T-cell (primary cell): Measurements from ENCODE around the gene DCC. TPM values are rescaled to one million over a fixed set of nuclear protein-coding genes. Genes with fewer than 3 reads are reported as not detected.

ENCODE experiments used
- ATAC-seq, 4 experiments: fragments of 200-7000 bp in 3 of 4; fragments of 150-1000 bp in 1 of 4; cut with Tn5 transposase; replicated peaks in 1 of 4; 1 replicate in 3 of 4; 2 replicates in 1 of 4; pipeline ENCODE4 v1.10.0; 2021; ENCODE audit warnings: moderate library complexity in 3 of 4, mild to moderate bottlenecking in 2 of 4, moderate number of reproducible peaks in 1 of 4
- CTCF ChIA-PET, 2 donors: fragments of 300-600 bp; sonication (Branson Sonifier 250); formaldehyde crosslinking; loops; one replicate each; lab custom pipeline; 2022; ENCODE audit warnings: antibody characterized with exemption in 2 of 2; lab: Charles Lee
- POLR2A ChIA-PET, 2 donors: fragments of 300-600 bp; sonication (Branson Sonifier 250); formaldehyde crosslinking; loops; one replicate each; lab custom pipeline; 2022; ENCODE audit warnings: antibody characterized with exemption in 2 of 2; lab: Charles Lee
- DNase-seq, 35 experiments: peaks; one replicate each; pipeline versions ENCODE4 v3.0.0 to v3.0.0-alpha.2; 2013 to 2023
- H3K27ac ChIP-seq: one replicate; pipeline ENCODE4 v1.5.1; 2013; ENCODE audit warnings: low read length
- H3K27me3 ChIP-seq, 2 experiments: replicated peaks in 1 of 2; 1 replicate in 1 of 2; 2 replicates in 1 of 2; pipeline versions ENCODE4 v1.6.1 to v1.7.0; 2013; ENCODE audit warnings: low read length in 1 of 2, mixed read lengths in 1 of 2; ENCODE audit not compliant: control insufficient read depth in 2 of 2, insufficient read depth in 2 of 2; ENCODE audit errors: extremely low read depth in 1 of 2
- H3K36me3 ChIP-seq, 2 donors: 1 replicate in 1 of 2; 2 replicates in 1 of 2; pipeline versions ENCODE4 v1.6.1 to v1.7.0; 2013; ENCODE audit warnings: low read length in 1 of 2; ENCODE audit not compliant: control insufficient read depth in 2 of 2, insufficient read depth in 1 of 2; ENCODE audit errors: extremely low read depth in 1 of 2
- H3K4me1 ChIP-seq, 2 experiments: 1 replicate in 1 of 2; 2 replicates in 1 of 2; pipeline versions ENCODE4 v1.6.1 to v1.7.0; 2013; ENCODE audit warnings: low read length in 2 of 2, mixed read lengths in 1 of 2; ENCODE audit not compliant: insufficient read depth in 2 of 2, control insufficient read depth in 1 of 2; ENCODE audit errors: extremely low read depth in 1 of 2
- H3K4me3 ChIP-seq, 2 donors: 1 replicate in 1 of 2; 2 replicates in 1 of 2; pipeline versions ENCODE4 v1.5.1 to v1.7.0; 2013; ENCODE audit warnings: mild to moderate bottlenecking in 2 of 2, low read length in 1 of 2, moderate library complexity in 1 of 2; ENCODE audit not compliant: control insufficient read depth in 1 of 2; ENCODE audit errors: extremely low read depth in 1 of 2
- H3K9me3 ChIP-seq: 2 replicates; pipeline ENCODE4 v1.7.0; 2013
- H3K27ac Mint-ChIP-seq, 2 donors: one replicate each; pipeline ENCODE4 v1.8.0; 2020 to 2021; ENCODE audit warnings: mild to moderate bottlenecking in 2 of 2, mixed read lengths in 2 of 2
- H3K27me3 Mint-ChIP-seq, 2 donors: one replicate each; pipeline ENCODE4 v1.8.0; 2021 to 2022; ENCODE audit warnings: mixed read lengths in 2 of 2
- H3K36me3 Mint-ChIP-seq: one replicate; pipeline ENCODE4 v1.8.0; 2021; ENCODE audit warnings: mixed read lengths
- H3K4me1 Mint-ChIP-seq, 3 donors: one replicate each; pipeline ENCODE4 v1.8.0; 2020 to 2022; ENCODE audit warnings: mixed read lengths in 3 of 3, mild to moderate bottlenecking in 1 of 3
- H3K4me3 Mint-ChIP-seq, 3 donors: one replicate each; pipeline ENCODE4 v1.8.0; 2020 to 2022; ENCODE audit warnings: mild to moderate bottlenecking in 3 of 3, mixed read lengths in 3 of 3, moderate library complexity in 3 of 3
- H3K9me3 Mint-ChIP-seq, 3 donors: one replicate each; pipeline ENCODE4 v1.8.0; 2020 to 2022; ENCODE audit warnings: mixed read lengths in 3 of 3
- WGBS: methylation state at CpG from one replicate; pipeline ENCODE4 v1.1.5; 2013; ENCODE audit warnings: missing lambda C conversion rate; ENCODE audit not compliant: insufficient coverage; 5-methylcytosine and 5-hydroxymethylcytosine counted together
- total RNA-seq, 35 experiments: library from RNA in 6 of 35; stranded (reverse) in 6 of 35; fragments of 120-200 nt in 1 of 35; gene quantifications; one replicate each; pipeline versions ENCODE4 v1.2.1 to v1.2.4 and lab custom pipeline; 2013 to 2026

DCC gene
- total RNA-seq, 5 donors from 2014 or later (not counting 1 experiment from before 2014, with no cell fraction given): not detected

- ATAC-seq: no peak
- CTCF ChIA-PET: no interaction called here
Measured at GRCh38 chr18:52422985-52423601, 83.1 kb downstream of the DCC start.

GRCh38 chr18:52426041-52426440 lies 86.0 kb downstream of the DCC start:
- Mint-ChIP-seq H3K4me1 (no peaks in the 10 kb centered on the region), H3K4me3 (no peak overlapping the region), H3K27ac (no peak overlapping the region), H3K36me3 (no peaks in the 10 kb centered on the region), H3K9me3 (peaks cover 0 to 9% (median under 1%) of the 10 kb centered on the region in 3 donors), H3K27me3 (no peaks in the 10 kb centered on the region)
- DNase-seq (no peak), ATAC-seq (no peak)
- POLR2A ChIA-PET: no interaction called here
- Histone ChIP-seq H3K4me3 (no peak overlapping the region), H3K4me1 (no peaks in the 10 kb centered on the region), H3K27me3 (no peaks in the 10 kb centered on the region), H3K27ac (no peak overlapping the region), H3K9me3 (no peaks in the 10 kb centered on the region), H3K36me3 (no peaks in the 10 kb centered on the region)
- CTCF ChIA-PET: interaction anchor here in 1 of 2 donors (0.5 kb wide), 1 partner anchor 981 kb away, joined by 3 read pairs; no protein-coding TSS in a partner anchor
- no CpG with 5 or more reads among the region's 4 CpGs for WGBS

More at GRCh38 chr18:52422985-52423601, 83.1 kb downstream of the DCC start:
- no peak overlapping the region for H3K4me3 ChIP-seq
- H3K9me3 Mint-ChIP-seq: peaks cover 0 to 9% (median 9%) of the 10 kb centered on the region in 3 donors
- H3K4me3 Mint-ChIP-seq: no peak overlapping the region
- POLR2A ChIA-PET: interaction anchor here in 1 of 2 donors (0.7 kb wide), 2 partner anchors 15 to 63 kb away, joined by 3 to 4 read pairs; no protein-coding TSS in a partner anchor
- no peaks in the 10 kb centered on the region for H3K4me1 ChIP-seq
- H3K4me1 Mint-ChIP-seq: no peaks in the 10 kb centered on the region
- H3K27ac ChIP-seq: no peak overlapping the region
- WGBS: 60% methylated on average over 1 of the region's 3 CpGs
- H3K27me3 ChIP-seq: no peaks in the 10 kb centered on the region
- no peaks in the 10 kb centered on the region for H3K36me3 ChIP-seq
- no peak for DNase-seq
- H3K27ac Mint-ChIP-seq: no peak overlapping the region
- no peaks in the 10 kb centered on the region for H3K27me3 Mint-ChIP-seq
- H3K36me3 Mint-ChIP-seq: no peaks in the 10 kb centered on the region
- no peaks in the 10 kb centered on the region for H3K9me3 ChIP-seq

GRCh38 chr18:52426462-52426861 lies 86.5 kb downstream of the DCC start:
- ChIA-PET CTCF (no interaction called here), POLR2A (no interaction called here)
- no peaks in the 10 kb centered on the region for H3K36me3 Mint-ChIP-seq
- H3K9me3 Mint-ChIP-seq: peaks cover 0 to 9% (median 0%) of the 10 kb centered on the region in 3 donors
- no peak overlapping the region for H3K27ac ChIP-seq
- H3K36me3 ChIP-seq: no peaks in the 10 kb centered on the region
- H3K27ac Mint-ChIP-seq: no peak overlapping the region
- no peaks in the 10 kb centered on the region for H3K4me1 ChIP-seq
- no peak overlapping the region for H3K4me3 ChIP-seq
- ATAC-seq (no peak), DNase-seq (no peak)
- H3K27me3 Mint-ChIP-seq: no peaks in the 10 kb centered on the region
- no peaks in the 10 kb centered on the region for H3K27me3 ChIP-seq
- H3K4me1 Mint-ChIP-seq: no peaks in the 10 kb centered on the region
- WGBS: no CpG with 5 or more reads among the region's 1 CpG
- H3K4me3 Mint-ChIP-seq: no peak overlapping the region
- no peaks in the 10 kb centered on the region for H3K9me3 ChIP-seq

GRCh38 chr18:52427521-52428175 lies 87.7 kb downstream of the DCC start:
- DNase-seq (no peak), ATAC-seq (no peak)
- Histone ChIP-seq H3K27me3 (no peaks in the 10 kb centered on the region), H3K36me3 (no peaks in the 10 kb centered on the region), H3K27ac (no peak overlapping the region), H3K4me3 (no peak overlapping the region), H3K9me3 (no peaks in the 10 kb centered on the region), H3K4me1 (no peaks in the 10 kb centered on the region)
- H3K27ac Mint-ChIP-seq: no peak overlapping the region
- H3K36me3 Mint-ChIP-seq: no peaks in the 10 kb centered on the region
- H3K27me3 Mint-ChIP-seq: no peaks in the 10 kb centered on the region
- H3K9me3 Mint-ChIP-seq: peaks cover 0 to 14% (median 0%) of the 10 kb centered on the region in 3 donors
- ChIA-PET CTCF (no interaction called here), POLR2A (no interaction called here)
- no peak overlapping the region for H3K4me3 Mint-ChIP-seq
- no peaks in the 10 kb centered on the region for H3K4me1 Mint-ChIP-seq
- 75% methylated on average over 3 of the region's 4 CpGs for WGBS

GRCh38 chr18:52431683-52432082 lies 91.7 kb downstream of the DCC start:
- 64% methylated on average over 5 of the region's 5 CpGs for WGBS
- ATAC-seq: no peak
- POLR2A ChIA-PET: no interaction called here

GRCh38 chr18:52433797-52434196 lies 93.8 kb downstream of the DCC start:
- no peaks in the 10 kb centered on the region for H3K4me1 Mint-ChIP-seq
- H3K27me3 Mint-ChIP-seq: no peaks in the 10 kb centered on the region
- H3K9me3 Mint-ChIP-seq: peaks cover 0 to 16% (median 0%) of the 10 kb centered on the region in 3 donors
- no peak for ATAC-seq
- ChIA-PET POLR2A (no interaction called here), CTCF (no interaction called here)
- H3K4me3 Mint-ChIP-seq: no peak overlapping the region
- Histone ChIP-seq H3K4me1 (no peaks in the 10 kb centered on the region), H3K27me3 (no peaks in the 10 kb centered on the region), H3K4me3 (no peak overlapping the region), H3K9me3 (no peaks in the 10 kb centered on the region), H3K36me3 (no peaks in the 10 kb centered on the region), H3K27ac (no peak overlapping the region)
- H3K27ac Mint-ChIP-seq: no peak overlapping the region
- H3K36me3 Mint-ChIP-seq: no peaks in the 10 kb centered on the region
- DNase-seq: no peak

More at GRCh38 chr18:52431683-52432082, 91.7 kb downstream of the DCC start:
- Mint-ChIP-seq H3K27me3 (no peaks in the 10 kb centered on the region), H3K27ac (no peak overlapping the region), H3K4me3 (no peak overlapping the region), H3K36me3 (no peaks in the 10 kb centered on the region), H3K9me3 (peaks cover 0 to 22% (median 0%) of the 10 kb centered on the region in 3 donors), H3K4me1 (no peaks in the 10 kb centered on the region)
- DNase-seq: no peak
- H3K27ac ChIP-seq: no peak overlapping the region
- no peaks in the 10 kb centered on the region for H3K9me3 ChIP-seq
- H3K36me3 ChIP-seq: no peaks in the 10 kb centered on the region
- CTCF ChIA-PET: no interaction called here
- H3K4me3 ChIP-seq: no peak overlapping the region
- no peaks in the 10 kb centered on the region for H3K27me3 ChIP-seq
- no peaks in the 10 kb centered on the region for H3K4me1 ChIP-seq
